ENCODE results near the gene IMMP2L.

DNA sequence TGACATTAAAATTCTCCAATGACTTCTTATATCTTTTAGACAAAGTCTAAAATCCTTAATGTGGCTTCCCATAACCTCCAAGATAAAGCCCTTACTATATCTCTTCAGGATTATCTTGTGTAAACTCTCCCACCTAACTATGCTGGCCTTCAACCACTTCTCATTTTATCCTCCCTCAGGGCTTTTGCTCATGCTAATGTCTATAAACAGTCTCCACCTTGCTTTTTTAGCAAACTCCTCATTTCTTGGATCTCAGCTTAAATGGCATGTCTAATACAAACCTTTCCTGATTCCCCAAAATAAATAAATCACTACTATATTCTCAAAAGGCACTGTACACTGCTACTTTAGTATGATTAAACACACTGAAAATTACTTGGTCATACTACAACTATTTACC lies 290.2 kb downstream of the IMMP2L start:
- TF ChIP-seq, protein P1, sequence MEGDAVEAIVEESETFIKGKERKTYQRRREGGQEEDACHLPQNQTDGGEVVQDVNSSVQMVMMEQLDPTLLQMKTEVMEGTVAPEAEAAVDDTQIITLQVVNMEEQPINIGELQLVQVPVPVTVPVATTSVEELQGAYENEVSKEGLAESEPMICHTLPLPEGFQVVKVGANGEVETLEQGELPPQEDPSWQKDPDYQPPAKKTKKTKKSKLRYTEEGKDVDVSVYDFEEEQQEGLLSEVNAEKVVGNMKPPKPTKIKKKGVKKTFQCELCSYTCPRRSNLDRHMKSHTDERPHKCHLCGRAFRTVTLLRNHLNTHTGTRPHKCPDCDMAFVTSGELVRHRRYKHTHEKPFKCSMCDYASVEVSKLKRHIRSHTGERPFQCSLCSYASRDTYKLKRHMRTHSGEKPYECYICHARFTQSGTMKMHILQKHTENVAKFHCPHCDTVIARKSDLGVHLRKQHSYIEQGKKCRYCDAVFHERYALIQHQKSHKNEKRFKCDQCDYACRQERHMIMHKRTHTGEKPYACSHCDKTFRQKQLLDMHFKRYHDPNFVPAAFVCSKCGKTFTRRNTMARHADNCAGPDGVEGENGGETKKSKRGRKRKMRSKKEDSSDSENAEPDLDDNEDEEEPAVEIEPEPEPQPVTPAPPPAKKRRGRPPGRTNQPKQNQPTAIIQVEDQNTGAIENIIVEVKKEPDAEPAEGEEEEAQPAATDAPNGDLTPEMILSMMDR (conservative IDR thresholded peaks at IDR 0.05; ENCODE audit: low read depth, low read length) = no peak
- TF ChIP-seq EZH2 (IDR thresholded peaks at IDR 0.05; ENCODE audit: low read length, unreplicated experiment) = no peak
